GM12878 (cell line): ENCODE data around the gene PITPNC1. TPM values are rescaled to one million over a fixed set of nuclear protein-coding genes. Genes with fewer than 3 reads are reported as not detected.
A peak's percentile ranks its signal among the peaks of the same experiment; 100 is the strongest.

Experiments used
- BHLHE40 ChIP-seq, 2 experiments: fragments of 450-650 bp in 1 of 2; IDR thresholded peaks; 2 replicates each; pipeline ENCODE4 v1.6.1; 2011 to 2017; ENCODE audit warnings: low read depth in 2 of 2, borderline replicate concordance in 1 of 2, improper control_type of control experiment in 1 of 2, low read length in 1 of 2, mild to moderate bottlenecking in 1 of 2
- BRCA1 ChIP-seq: IDR thresholded peaks from 2 replicates; pipeline ENCODE4 v1.6.1; 2011; ENCODE audit warnings: low read depth, low read length, improper control_type of control experiment
- FOXM1 ChIP-seq: IDR thresholded peaks from 2 replicates; pipeline ENCODE4 v1.6.1; 2012; ENCODE audit warnings: low read depth, mild to moderate bottlenecking, inconsistent platforms, low read length, moderate library complexity
- JUNB ChIP-seq: IDR thresholded peaks from 2 replicates; pipeline ENCODE4 v1.6.1; 2016; ENCODE audit warnings: antibody characterized with exemption, mild to moderate bottlenecking
- KLF5 ChIP-seq: fragments of 450-650 bp; IDR thresholded peaks from 2 replicates; pipeline ENCODE4 v1.6.1; 2014; ENCODE audit warnings: mild to moderate bottlenecking; ENCODE audit not compliant: partially characterized antibody
- MXI1 ChIP-seq: fragments of 150-350 bp; IDR thresholded peaks from 2 replicates; pipeline ENCODE4 v1.6.1; 2011; ENCODE audit warnings: low read depth, mild to moderate bottlenecking, inconsistent platforms, low read length, improper control_type of control experiment
- PAX8 ChIP-seq: fragments of 450-650 bp; IDR thresholded peaks from 2 replicates; pipeline ENCODE4 v1.6.1; 2017; ENCODE audit warnings: mild to moderate bottlenecking, moderate library complexity
- TARDBP ChIP-seq: IDR thresholded peaks from 2 replicates; pipeline ENCODE4 v1.6.1; 2016; ENCODE audit warnings: borderline replicate concordance
- TBL1XR1 ChIP-seq: IDR thresholded peaks from 2 replicates; pipeline ENCODE4 v1.6.1; 2012; ENCODE audit warnings: low read depth, low read length, improper control_type of control experiment
- TCF12 ChIP-seq: IDR thresholded peaks from 2 replicates; pipeline ENCODE4 v1.6.1; 2011; ENCODE audit warnings: low read depth, mild to moderate bottlenecking, low read length
- WRNIP1 ChIP-seq: IDR thresholded peaks from 2 replicates; pipeline ENCODE4 v1.6.1; 2011; ENCODE audit warnings: low read depth, low read length, improper control_type of control experiment, borderline replicate concordance
- ZBED1 ChIP-seq: IDR thresholded peaks from 2 replicates; pipeline ENCODE4 v1.6.1; 2016; ENCODE audit warnings: borderline replicate concordance
- ZNF24 ChIP-seq: fragments of 450-650 bp; IDR thresholded peaks from 2 replicates; pipeline ENCODE4 v1.6.1; 2017; ENCODE audit warnings: antibody characterized with exemption, mild to moderate bottlenecking
- polyA plus RNA-seq, 11 experiments: library from polyadenylated mRNA; depleted of rRNA in 4 of 11; unstranded in 6 of 11; stranded (reverse) in 5 of 11; fragments of >200 nt; fragmentation: Nextera tagmentation in 4 of 11; fragmentation: Illumina TruSeq in 1 of 11; extraction: Ambion mirVana in 4 of 11; extraction: Trizol in 1 of 11; gene quantifications; 1 replicate in 1 of 11; 2 replicates in 10 of 11; pipeline versions ENCODE4 v1.2.1 to v1.2.3, GENCODE V29; 2011 to 2016; ENCODE audit warnings: inconsistent platforms in 2 of 11, missing spikeins in 2 of 11, low read depth in 1 of 11
- total RNA-seq, 4 experiments: library from RNA; depleted of rRNA in 3 of 4; stranded (reverse); fragments of >200 nt in 3 of 4; fragmentation: Illumina TruSeq in 1 of 4; extraction: Trizol in 1 of 4; gene quantifications; 2 replicates each; pipeline versions ENCODE4 v1.2.1 to v1.2.3, GENCODE V29; 2013 to 2021
- TF ChIP-seq, protein P1 (sequence below): IDR thresholded peaks from 2 replicates; pipeline ENCODE4 v1.6.1; 2011; ENCODE audit warnings: borderline replicate concordance, low read depth, mild to moderate bottlenecking, moderate library complexity, mixed read lengths, low read length; ENCODE audit not compliant: insufficient read depth; ENCODE audit errors: extremely low read length
- TF ChIP-seq, protein P2 (sequence below): IDR thresholded peaks from 2 replicates; pipeline ENCODE4 v1.6.1; 2012; ENCODE audit warnings: low read depth, low read length, improper control_type of control experiment
- TF ChIP-seq, protein P3 (sequence below): fragments of 450-650 bp; IDR thresholded peaks from 2 replicates; pipeline ENCODE4 v1.6.1; 2017; ENCODE audit warnings: mild to moderate bottlenecking
- TF ChIP-seq, protein P4 (sequence below): fragments of 450-650 bp; formaldehyde crosslinking; IDR thresholded peaks from 2 replicates; pipeline ENCODE4 v1.5.0; 2022; ENCODE audit warnings: mild to moderate bottlenecking, missing genetic modification characterization
- TF ChIP-seq, protein P5 (sequence below): fragments of 450-650 bp; IDR thresholded peaks from 2 replicates; pipeline ENCODE4 v1.6.1; 2018; ENCODE audit warnings: borderline replicate concordance, mild to moderate bottlenecking; ENCODE audit not compliant: partially characterized antibody
- TF ChIP-seq, protein P6 (sequence below): fragments of 450-650 bp; IDR thresholded peaks from 2 replicates; pipeline ENCODE4 v1.6.1; 2014; ENCODE audit warnings: mild to moderate bottlenecking

The PITPNC1 gene
- total and polyA plus RNA-seq, 10 of the 15 experiments (the other 5 are each of a cell fraction or from before 2014, with no cell fraction given) = 12.2 to 62.4 (median 47.3) TPM

DNA sequence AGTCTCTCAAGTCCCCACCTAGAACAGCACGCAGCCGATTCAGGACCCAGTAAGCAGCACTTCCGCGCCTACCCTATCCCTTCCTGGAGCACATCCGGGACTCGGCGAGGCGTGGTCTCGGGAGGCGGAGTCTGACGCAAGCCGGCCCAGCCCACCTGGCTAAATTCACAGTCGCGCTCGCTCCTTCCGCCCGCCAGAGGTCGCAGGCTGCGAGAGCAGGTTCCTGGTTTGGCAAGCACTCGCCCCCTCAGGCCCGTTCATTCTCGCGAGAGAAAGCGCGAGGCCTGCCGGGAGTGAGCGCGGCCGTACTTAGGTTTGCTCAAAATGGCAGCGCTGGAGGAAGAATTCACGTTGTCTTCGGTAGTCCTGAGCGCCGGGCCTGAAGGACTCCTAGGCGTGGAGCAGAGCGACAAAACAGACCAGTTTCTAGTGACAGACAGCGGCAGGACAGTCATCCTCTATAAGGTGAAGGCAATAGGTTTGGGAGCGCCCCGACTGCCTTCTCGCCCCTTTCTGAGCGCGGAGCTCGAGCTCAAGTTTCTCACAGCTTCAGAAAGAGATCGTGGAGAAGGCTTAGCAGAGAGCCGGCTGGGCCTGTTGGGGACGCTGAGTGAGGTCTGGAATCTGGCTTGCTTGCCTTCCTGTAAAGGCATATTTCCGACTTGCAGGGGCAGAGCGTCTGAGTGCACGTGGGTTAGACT is 340.7 kb downstream of the PITPNC1 start, which contains the start of gene NOL11 (continued):
- TF ChIP-seq, protein P1, sequence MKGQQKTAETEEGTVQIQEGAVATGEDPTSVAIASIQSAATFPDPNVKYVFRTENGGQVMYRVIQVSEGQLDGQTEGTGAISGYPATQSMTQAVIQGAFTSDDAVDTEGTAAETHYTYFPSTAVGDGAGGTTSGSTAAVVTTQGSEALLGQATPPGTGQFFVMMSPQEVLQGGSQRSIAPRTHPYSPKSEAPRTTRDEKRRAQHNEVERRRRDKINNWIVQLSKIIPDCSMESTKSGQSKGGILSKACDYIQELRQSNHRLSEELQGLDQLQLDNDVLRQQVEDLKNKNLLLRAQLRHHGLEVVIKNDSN = no peak
- TF ChIP-seq, protein P2, sequence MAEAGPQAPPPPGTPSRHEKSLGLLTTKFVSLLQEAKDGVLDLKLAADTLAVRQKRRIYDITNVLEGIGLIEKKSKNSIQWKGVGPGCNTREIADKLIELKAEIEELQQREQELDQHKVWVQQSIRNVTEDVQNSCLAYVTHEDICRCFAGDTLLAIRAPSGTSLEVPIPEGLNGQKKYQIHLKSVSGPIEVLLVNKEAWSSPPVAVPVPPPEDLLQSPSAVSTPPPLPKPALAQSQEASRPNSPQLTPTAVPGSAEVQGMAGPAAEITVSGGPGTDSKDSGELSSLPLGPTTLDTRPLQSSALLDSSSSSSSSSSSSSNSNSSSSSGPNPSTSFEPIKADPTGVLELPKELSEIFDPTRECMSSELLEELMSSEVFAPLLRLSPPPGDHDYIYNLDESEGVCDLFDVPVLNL = no peak
- TF ChIP-seq TCF12 = no peak
- no peak for TF ChIP-seq ZNF24
- TF ChIP-seq, protein P3, sequence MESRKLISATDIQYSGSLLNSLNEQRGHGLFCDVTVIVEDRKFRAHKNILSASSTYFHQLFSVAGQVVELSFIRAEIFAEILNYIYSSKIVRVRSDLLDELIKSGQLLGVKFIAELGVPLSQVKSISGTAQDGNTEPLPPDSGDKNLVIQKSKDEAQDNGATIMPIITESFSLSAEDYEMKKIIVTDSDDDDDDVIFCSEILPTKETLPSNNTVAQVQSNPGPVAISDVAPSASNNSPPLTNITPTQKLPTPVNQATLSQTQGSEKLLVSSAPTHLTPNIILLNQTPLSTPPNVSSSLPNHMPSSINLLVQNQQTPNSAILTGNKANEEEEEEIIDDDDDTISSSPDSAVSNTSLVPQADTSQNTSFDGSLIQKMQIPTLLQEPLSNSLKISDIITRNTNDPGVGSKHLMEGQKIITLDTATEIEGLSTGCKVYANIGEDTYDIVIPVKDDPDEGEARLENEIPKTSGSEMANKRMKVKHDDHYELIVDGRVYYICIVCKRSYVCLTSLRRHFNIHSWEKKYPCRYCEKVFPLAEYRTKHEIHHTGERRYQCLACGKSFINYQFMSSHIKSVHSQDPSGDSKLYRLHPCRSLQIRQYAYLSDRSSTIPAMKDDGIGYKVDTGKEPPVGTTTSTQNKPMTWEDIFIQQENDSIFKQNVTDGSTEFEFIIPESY = no peak
- TF ChIP-seq ZBED1 = 0 out of 2 replicates have a peak, but pooled peaks have one; percentile 49
- peak; percentile 88 for TF ChIP-seq TBL1XR1
- TF ChIP-seq WRNIP1 = no peak
- TF ChIP-seq, protein P4, sequence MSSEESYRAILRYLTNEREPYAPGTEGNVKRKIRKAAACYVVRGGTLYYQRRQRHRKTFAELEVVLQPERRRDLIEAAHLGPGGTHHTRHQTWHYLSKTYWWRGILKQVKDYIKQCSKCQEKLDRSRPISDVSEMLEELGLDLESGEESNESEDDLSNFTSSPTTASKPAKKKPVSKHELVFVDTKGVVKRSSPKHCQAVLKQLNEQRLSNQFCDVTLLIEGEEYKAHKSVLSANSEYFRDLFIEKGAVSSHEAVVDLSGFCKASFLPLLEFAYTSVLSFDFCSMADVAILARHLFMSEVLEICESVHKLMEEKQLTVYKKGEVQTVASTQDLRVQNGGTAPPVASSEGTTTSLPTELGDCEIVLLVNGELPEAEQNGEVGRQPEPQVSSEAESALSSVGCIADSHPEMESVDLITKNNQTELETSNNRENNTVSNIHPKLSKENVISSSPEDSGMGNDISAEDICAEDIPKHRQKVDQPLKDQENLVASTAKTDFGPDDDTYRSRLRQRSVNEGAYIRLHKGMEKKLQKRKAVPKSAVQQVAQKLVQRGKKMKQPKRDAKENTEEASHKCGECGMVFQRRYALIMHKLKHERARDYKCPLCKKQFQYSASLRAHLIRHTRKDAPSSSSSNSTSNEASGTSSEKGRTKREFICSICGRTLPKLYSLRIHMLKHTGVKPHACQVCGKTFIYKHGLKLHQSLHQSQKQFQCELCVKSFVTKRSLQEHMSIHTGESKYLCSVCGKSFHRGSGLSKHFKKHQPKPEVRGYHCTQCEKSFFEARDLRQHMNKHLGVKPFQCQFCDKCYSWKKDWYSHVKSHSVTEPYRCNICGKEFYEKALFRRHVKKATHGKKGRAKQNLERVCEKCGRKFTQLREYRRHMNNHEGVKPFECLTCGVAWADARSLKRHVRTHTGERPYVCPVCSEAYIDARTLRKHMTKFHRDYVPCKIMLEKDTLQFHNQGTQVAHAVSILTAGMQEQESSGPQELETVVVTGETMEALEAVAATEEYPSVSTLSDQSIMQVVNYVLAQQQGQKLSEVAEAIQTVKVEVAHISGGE = no peak
- TF ChIP-seq, protein P5, sequence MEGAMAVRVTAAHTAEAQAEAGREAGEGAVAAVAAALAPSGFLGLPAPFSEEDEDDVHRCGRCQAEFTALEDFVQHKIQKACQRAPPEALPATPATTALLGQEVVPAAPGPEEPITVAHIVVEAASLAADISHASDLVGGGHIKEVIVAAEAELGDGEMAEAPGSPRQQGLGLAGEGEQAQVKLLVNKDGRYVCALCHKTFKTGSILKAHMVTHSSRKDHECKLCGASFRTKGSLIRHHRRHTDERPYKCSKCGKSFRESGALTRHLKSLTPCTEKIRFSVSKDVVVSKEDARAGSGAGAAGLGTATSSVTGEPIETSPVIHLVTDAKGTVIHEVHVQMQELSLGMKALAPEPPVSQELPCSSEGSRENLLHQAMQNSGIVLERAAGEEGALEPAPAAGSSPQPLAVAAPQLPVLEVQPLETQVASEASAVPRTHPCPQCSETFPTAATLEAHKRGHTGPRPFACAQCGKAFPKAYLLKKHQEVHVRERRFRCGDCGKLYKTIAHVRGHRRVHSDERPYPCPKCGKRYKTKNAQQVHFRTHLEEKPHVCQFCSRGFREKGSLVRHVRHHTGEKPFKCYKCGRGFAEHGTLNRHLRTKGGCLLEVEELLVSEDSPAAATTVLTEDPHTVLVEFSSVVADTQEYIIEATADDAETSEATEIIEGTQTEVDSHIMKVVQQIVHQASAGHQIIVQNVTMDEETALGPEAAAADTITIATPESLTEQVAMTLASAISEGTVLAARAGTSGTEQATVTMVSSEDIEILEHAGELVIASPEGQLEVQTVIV = peak; percentile 86
- no peak for TF ChIP-seq PAX8
- TF ChIP-seq, protein P6, sequence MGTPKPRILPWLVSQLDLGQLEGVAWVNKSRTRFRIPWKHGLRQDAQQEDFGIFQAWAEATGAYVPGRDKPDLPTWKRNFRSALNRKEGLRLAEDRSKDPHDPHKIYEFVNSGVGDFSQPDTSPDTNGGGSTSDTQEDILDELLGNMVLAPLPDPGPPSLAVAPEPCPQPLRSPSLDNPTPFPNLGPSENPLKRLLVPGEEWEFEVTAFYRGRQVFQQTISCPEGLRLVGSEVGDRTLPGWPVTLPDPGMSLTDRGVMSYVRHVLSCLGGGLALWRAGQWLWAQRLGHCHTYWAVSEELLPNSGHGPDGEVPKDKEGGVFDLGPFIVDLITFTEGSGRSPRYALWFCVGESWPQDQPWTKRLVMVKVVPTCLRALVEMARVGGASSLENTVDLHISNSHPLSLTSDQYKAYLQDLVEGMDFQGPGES = no peak
- no peak for TF ChIP-seq TARDBP
- TF ChIP-seq KLF5 = no peak
- TF ChIP-seq BRCA1 = peak; percentile 94
- peak; percentile 48 to 70 for TF ChIP-seq BHLHE40 (IDR thresholded peaks at IDR 0.05; ENCODE audit: borderline replicate concordance in 1 of 2, low read depth in 2 of 2, low read length in 1 of 2)
- TF ChIP-seq MXI1 = peak; percentile 96
- TF ChIP-seq JUNB = no peak
- no peak; the same call in 1 of the 2 replicates for TF ChIP-seq FOXM1
